Peyer's patch (tissue), 4 donors: ENCODE results near the gene ENHO.

Experiments
- CTCF ChIP-seq, 6 experiments: fragments of 450-650 bp in 4 of 6; fragments of 200-600 bp in 2 of 6; sonication (generic) in 1 of 6; IDR thresholded peaks; one replicate each; pipeline ENCODE4 v1.5.1; 2017 to 2019; ENCODE audit warnings: antibody characterized with exemption in 6 of 6, mild to moderate bottlenecking in 3 of 6, moderate library complexity in 1 of 6
- POLR2A ChIP-seq, 2 donors: fragments of 450-650 bp; IDR thresholded peaks; one replicate each; pipeline ENCODE4 v1.5.1; 2017; ENCODE audit warnings: antibody characterized with exemption in 2 of 2, mild to moderate bottlenecking in 2 of 2, moderate library complexity in 2 of 2

DNA sequence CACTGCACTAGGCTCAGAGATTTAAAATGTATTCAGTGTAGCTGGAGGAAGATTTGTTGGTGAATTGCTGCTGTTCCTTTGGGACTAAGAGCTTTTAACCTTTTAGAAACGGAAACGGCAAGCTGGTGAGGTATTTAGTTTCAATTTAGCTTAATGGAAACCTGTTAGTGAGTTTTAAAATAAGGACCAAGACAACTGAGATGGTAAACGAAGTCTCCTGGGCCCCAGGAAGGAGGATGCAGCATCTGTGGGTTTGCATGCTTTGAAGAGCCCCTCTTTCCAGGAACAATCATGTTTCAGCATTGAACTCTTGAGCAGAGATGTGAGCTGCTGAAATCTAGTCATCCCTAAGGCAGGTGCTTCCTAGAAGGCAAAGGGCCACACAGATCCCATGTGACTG is 47.7 kb downstream of the ENHO start:
- TF ChIP-seq CTCF (IDR thresholded peaks at IDR 0.05) (no peak), POLR2A (IDR thresholded peaks at IDR 0.05) (no peak)
